T-cell (primary cell): ENCODE measurements around the gene CEP57L1. TPM values are rescaled to one million over a fixed set of nuclear protein-coding genes. Genes with fewer than 3 reads are reported as not detected.

Source experiments
- ATAC-seq, 4 experiments: fragments of 200-7000 bp in 3 of 4; fragments of 150-1000 bp in 1 of 4; cut with Tn5 transposase; replicated peaks in 1 of 4; 1 replicate in 3 of 4; 2 replicates in 1 of 4; pipeline ENCODE4 v1.10.0; 2021; ENCODE audit warnings: moderate library complexity in 3 of 4, mild to moderate bottlenecking in 2 of 4, moderate number of reproducible peaks in 1 of 4
- CTCF ChIA-PET, 2 donors: fragments of 300-600 bp; sonication (Branson Sonifier 250); formaldehyde crosslinking; loops; one replicate each; lab custom pipeline; 2022; ENCODE audit warnings: antibody characterized with exemption in 2 of 2; lab: Charles Lee
- POLR2A ChIA-PET, 2 donors: fragments of 300-600 bp; sonication (Branson Sonifier 250); formaldehyde crosslinking; loops; one replicate each; lab custom pipeline; 2022; ENCODE audit warnings: antibody characterized with exemption in 2 of 2; lab: Charles Lee
- DNase-seq, 35 experiments: peaks; one replicate each; pipeline versions ENCODE4 v3.0.0 to v3.0.0-alpha.2; 2013 to 2023
- H3K27ac ChIP-seq: one replicate; pipeline ENCODE4 v1.5.1; 2013; ENCODE audit warnings: low read length
- H3K27me3 ChIP-seq, 2 experiments: replicated peaks in 1 of 2; 1 replicate in 1 of 2; 2 replicates in 1 of 2; pipeline versions ENCODE4 v1.6.1 to v1.7.0; 2013; ENCODE audit warnings: low read length in 1 of 2, mixed read lengths in 1 of 2; ENCODE audit not compliant: control insufficient read depth in 2 of 2, insufficient read depth in 2 of 2; ENCODE audit errors: extremely low read depth in 1 of 2
- H3K36me3 ChIP-seq, 2 donors: 1 replicate in 1 of 2; 2 replicates in 1 of 2; pipeline versions ENCODE4 v1.6.1 to v1.7.0; 2013; ENCODE audit warnings: low read length in 1 of 2; ENCODE audit not compliant: control insufficient read depth in 2 of 2, insufficient read depth in 1 of 2; ENCODE audit errors: extremely low read depth in 1 of 2
- H3K4me1 ChIP-seq, 2 experiments: 1 replicate in 1 of 2; 2 replicates in 1 of 2; pipeline versions ENCODE4 v1.6.1 to v1.7.0; 2013; ENCODE audit warnings: low read length in 2 of 2, mixed read lengths in 1 of 2; ENCODE audit not compliant: insufficient read depth in 2 of 2, control insufficient read depth in 1 of 2; ENCODE audit errors: extremely low read depth in 1 of 2
- H3K4me3 ChIP-seq, 2 donors: 1 replicate in 1 of 2; 2 replicates in 1 of 2; pipeline versions ENCODE4 v1.5.1 to v1.7.0; 2013; ENCODE audit warnings: mild to moderate bottlenecking in 2 of 2, low read length in 1 of 2, moderate library complexity in 1 of 2; ENCODE audit not compliant: control insufficient read depth in 1 of 2; ENCODE audit errors: extremely low read depth in 1 of 2
- H3K9me3 ChIP-seq: 2 replicates; pipeline ENCODE4 v1.7.0; 2013
- H3K27ac Mint-ChIP-seq, 2 donors: one replicate each; pipeline ENCODE4 v1.8.0; 2020 to 2021; ENCODE audit warnings: mild to moderate bottlenecking in 2 of 2, mixed read lengths in 2 of 2
- H3K27me3 Mint-ChIP-seq, 2 donors: one replicate each; pipeline ENCODE4 v1.8.0; 2021 to 2022; ENCODE audit warnings: mixed read lengths in 2 of 2
- H3K36me3 Mint-ChIP-seq: one replicate; pipeline ENCODE4 v1.8.0; 2021; ENCODE audit warnings: mixed read lengths
- H3K4me1 Mint-ChIP-seq, 3 donors: one replicate each; pipeline ENCODE4 v1.8.0; 2020 to 2022; ENCODE audit warnings: mixed read lengths in 3 of 3, mild to moderate bottlenecking in 1 of 3
- H3K4me3 Mint-ChIP-seq, 3 donors: one replicate each; pipeline ENCODE4 v1.8.0; 2020 to 2022; ENCODE audit warnings: mild to moderate bottlenecking in 3 of 3, mixed read lengths in 3 of 3, moderate library complexity in 3 of 3
- H3K9me3 Mint-ChIP-seq, 3 donors: one replicate each; pipeline ENCODE4 v1.8.0; 2020 to 2022; ENCODE audit warnings: mixed read lengths in 3 of 3
- WGBS: methylation state at CpG from one replicate; pipeline ENCODE4 v1.1.5; 2013; ENCODE audit warnings: missing lambda C conversion rate; ENCODE audit not compliant: insufficient coverage; 5-methylcytosine and 5-hydroxymethylcytosine counted together
- total RNA-seq, 35 experiments: library from RNA in 6 of 35; stranded (reverse) in 6 of 35; fragments of 120-200 nt in 1 of 35; gene quantifications; one replicate each; pipeline versions ENCODE4 v1.2.1 to v1.2.4 and lab custom pipeline; 2013 to 2026

CEP57L1 gene
- total RNA-seq, 5 donors from 2014 or later (not counting 1 experiment from before 2014, with no cell fraction given) = 5.2 to 7.9 (median 5.9) TPM

DNA sequence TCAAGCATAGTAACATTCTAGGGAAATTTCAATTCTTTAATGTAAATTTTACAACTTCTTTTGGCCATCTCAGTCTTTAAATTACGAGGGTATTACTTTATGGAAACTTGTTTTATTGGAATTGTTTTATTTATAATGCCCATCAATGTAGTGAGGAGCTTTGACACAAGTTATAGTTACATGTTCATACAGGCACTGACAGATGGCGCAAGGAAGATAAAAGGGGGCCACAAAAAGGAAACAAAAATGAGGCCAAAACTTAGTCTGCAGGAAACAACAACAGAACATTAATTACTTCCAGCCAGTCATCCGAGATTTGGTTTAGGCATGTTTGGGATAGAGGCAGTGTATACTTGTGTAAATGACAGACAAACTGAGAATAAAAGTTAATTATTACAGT is 18.9 kb upstream of the CEP57L1 start:
- Histone ChIP-seq H3K4me1 (peaks cover 3 to 15% of the 10 kb centered on the region in 2 experiments), H3K27ac (no peak overlapping the region), H3K9me3 (no peaks in the 10 kb centered on the region), H3K36me3 (no peaks in the 10 kb centered on the region), H3K27me3 (no peaks in the 10 kb centered on the region), H3K4me3 (no peak overlapping the region)
- POLR2A ChIA-PET = no interaction called here
- H3K27me3 Mint-ChIP-seq = no peaks in the 10 kb centered on the region
- H3K9me3 Mint-ChIP-seq = no peaks in the 10 kb centered on the region
- ATAC-seq (no peak), DNase-seq (no peak)
- no peak overlapping the region for H3K27ac Mint-ChIP-seq
- CTCF ChIA-PET = interaction anchor here (0.6 to 3.1 kb wide), 4 partner anchors 180 to 534 kb away, joined by 3 to 12 read pairs (median 5); no protein-coding TSS in a partner anchor
- peaks cover 20 to 24% (median 20%) of the 10 kb centered on the region in 3 donors for H3K4me1 Mint-ChIP-seq
- no CpG with 5 or more reads among the region's 3 CpGs for WGBS
- H3K36me3 Mint-ChIP-seq = peaks cover 3% of the 10 kb centered on the region
- no peak overlapping the region for H3K4me3 Mint-ChIP-seq

DNA sequence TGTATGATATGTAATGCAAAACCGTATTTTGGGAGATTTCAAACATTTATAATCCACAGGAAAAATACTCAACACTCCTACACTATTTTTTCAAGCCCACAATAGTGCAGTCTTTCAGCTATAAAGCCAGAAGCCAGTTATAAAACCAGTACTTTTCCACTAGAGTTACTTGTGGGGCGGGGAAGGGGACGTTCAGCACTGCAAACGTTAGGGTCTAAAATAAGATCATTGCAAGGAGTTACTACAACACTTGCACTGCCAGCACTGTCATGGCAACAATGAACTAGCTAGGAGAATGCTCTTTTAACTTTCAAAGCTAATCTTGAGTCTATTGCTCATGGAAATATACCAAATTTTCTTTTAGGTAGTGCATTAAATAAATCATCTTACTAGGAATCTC is 15.3 kb upstream of the CEP57L1 start:
- peaks cover 5 to 8% (median 6%) of the 10 kb centered on the region in 3 donors for H3K4me1 Mint-ChIP-seq
- no peak overlapping the region for H3K4me3 Mint-ChIP-seq
- Histone ChIP-seq H3K27ac (no peak overlapping the region), H3K27me3 (no peaks in the 10 kb centered on the region), H3K9me3 (no peaks in the 10 kb centered on the region), H3K4me1 (peaks cover 0 to 2% of the 10 kb centered on the region in 2 experiments), H3K36me3 (no peaks in the 10 kb centered on the region), H3K4me3 (no peak overlapping the region)
- ChIA-PET CTCF (interaction anchor here in 1 of 2 donors (0.8 kb wide), 1 partner anchor 74 kb away, joined by 4 read pairs; no protein-coding TSS in a partner anchor), POLR2A (interaction anchor here in 1 of 2 donors (0.6 to 0.7 kb wide), 2 partner anchors 235 to 845 kb away, joined by 3 to 6 read pairs; no protein-coding TSS in a partner anchor)
- no peaks in the 10 kb centered on the region for H3K27me3 Mint-ChIP-seq
- peaks cover 8% of the 10 kb centered on the region for H3K36me3 Mint-ChIP-seq
- no peak overlapping the region for H3K27ac Mint-ChIP-seq
- WGBS = no CpG with 5 or more reads among the region's 4 CpGs
- no peaks in the 10 kb centered on the region for H3K9me3 Mint-ChIP-seq
- ATAC-seq (no peak), DNase-seq (no peak)

DNA sequence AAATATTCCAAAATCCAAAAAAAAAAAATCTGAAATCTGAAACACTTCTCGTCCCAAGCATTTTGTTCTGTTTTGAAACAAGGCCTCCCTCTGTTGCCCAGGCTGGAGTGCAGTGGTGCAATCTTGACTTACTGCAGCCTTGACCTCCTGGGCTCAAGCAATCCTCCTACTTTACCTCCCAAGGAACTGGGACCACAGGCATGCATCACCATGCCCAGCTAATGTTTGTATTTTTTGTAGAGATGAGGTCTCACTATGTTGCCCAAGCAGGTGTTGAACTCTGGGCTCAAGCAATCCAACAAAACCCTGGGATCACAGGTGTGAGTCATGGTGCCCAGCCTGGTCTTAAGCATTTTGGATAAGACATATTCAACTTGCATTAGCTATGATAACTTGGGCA is 14.3 kb upstream of the CEP57L1 start:
- DNase-seq = no peak
- no peak overlapping the region for H3K4me3 ChIP-seq
- H3K27me3 ChIP-seq = no peaks in the 10 kb centered on the region
- Mint-ChIP-seq H3K27ac (no peak overlapping the region), H3K9me3 (no peaks in the 10 kb centered on the region), H3K4me1 (peaks cover 5 to 6% (median 5%) of the 10 kb centered on the region in 3 donors), H3K4me3 (no peak overlapping the region), H3K36me3 (peaks cover 8% of the 10 kb centered on the region), H3K27me3 (no peaks in the 10 kb centered on the region)
- no peak overlapping the region for H3K27ac ChIP-seq
- ChIA-PET CTCF (no interaction called here), POLR2A (no interaction called here)
- no peaks in the 10 kb centered on the region for H3K36me3 ChIP-seq
- peaks cover 0 to 2% of the 10 kb centered on the region in 2 experiments for H3K4me1 ChIP-seq
- no peak for ATAC-seq
- WGBS = 33% methylated on average over 1 of the region's 1 CpG
- no peaks in the 10 kb centered on the region for H3K9me3 ChIP-seq

DNA sequence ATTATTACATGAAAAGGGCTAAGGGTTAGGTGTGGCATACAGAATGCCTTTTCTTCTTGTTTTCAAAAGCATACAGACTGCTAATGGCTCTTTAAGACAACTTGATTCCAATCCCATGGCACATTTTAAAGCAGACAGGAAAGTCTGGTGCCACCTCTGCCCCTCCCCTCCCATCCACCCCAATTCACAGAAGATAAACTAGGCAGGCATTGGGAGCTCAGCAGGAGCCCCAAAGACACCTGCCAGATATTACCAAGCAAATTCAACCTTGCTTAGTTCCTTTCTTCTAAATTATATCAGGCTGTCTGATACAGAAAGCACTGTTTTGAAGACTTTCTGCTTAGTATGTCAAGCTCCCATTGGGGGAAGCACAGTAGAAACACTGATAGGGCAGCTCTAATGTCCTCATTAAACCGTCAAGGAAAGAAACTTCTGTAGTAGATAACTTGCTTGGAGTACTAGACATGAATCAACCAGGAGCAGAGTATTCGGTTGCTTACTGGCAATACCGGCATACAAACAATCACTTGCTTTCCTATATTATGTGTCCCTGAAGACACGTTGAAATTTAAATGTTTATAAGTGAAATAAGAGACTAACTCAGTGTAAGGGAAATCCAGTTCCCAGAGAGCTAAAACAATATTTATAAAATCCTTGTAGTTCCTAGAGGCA is 13.7 kb upstream of the CEP57L1 start:
- Histone ChIP-seq H3K36me3 (no peaks in the 10 kb centered on the region), H3K9me3 (no peaks in the 10 kb centered on the region), H3K27ac (no peak overlapping the region), H3K27me3 (no peaks in the 10 kb centered on the region), H3K4me1 (peaks cover 0 to 2% of the 10 kb centered on the region in 2 experiments), H3K4me3 (no peak overlapping the region)
- no peaks in the 10 kb centered on the region for H3K9me3 Mint-ChIP-seq
- DNase-seq = no peak
- H3K4me1 Mint-ChIP-seq = peaks cover 1 to 3% (median 2%) of the 10 kb centered on the region in 3 donors
- H3K27ac Mint-ChIP-seq = no peak overlapping the region
- ATAC-seq = no peak
- CTCF ChIA-PET = interaction anchor here (0.6 to 0.9 kb wide), 3 partner anchors 72 to 140 kb away, joined by 3 read pairs; no protein-coding TSS in a partner anchor
- WGBS = no CpG with 5 or more reads among the region's 4 CpGs
- no peak overlapping the region for H3K4me3 Mint-ChIP-seq
- H3K36me3 Mint-ChIP-seq = peaks cover 8% of the 10 kb centered on the region
- H3K27me3 Mint-ChIP-seq = no peaks in the 10 kb centered on the region
- POLR2A ChIA-PET = interaction anchor here in 1 of 2 donors (1.0 kb wide), 1 partner anchor 10 kb away, joined by 3 read pairs; no protein-coding TSS in a partner anchor

DNA sequence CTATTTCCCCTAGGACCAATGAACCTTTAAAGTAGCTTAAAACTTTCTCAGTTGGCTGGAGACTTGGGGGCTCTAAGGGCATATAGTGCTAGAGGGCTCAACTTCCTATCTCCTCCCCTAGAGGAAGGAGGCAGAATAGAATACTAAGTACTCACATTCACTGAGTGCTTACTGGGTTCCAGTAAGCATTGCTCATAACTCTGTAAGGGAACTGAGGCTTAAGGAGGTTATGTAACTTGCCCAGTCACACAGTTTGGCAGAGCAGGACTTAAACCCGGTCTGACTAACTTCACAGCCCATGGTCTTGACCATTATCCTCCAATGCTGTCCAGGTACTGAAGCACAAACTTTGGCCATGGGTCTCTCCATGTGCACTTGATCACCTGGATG is 13.1 kb upstream of the CEP57L1 start:
- 100% methylated on average over 1 of the region's 1 CpG for WGBS
- peaks cover 0 to 2% of the 10 kb centered on the region in 2 experiments for H3K4me1 ChIP-seq
- no peak overlapping the region for H3K27ac ChIP-seq
- Mint-ChIP-seq H3K27ac (no peak overlapping the region), H3K27me3 (no peaks in the 10 kb centered on the region), H3K4me3 (no peak overlapping the region), H3K36me3 (peaks cover 8% of the 10 kb centered on the region), H3K9me3 (no peaks in the 10 kb centered on the region), H3K4me1 (peaks cover under 1 to 2% (median 1%) of the 10 kb centered on the region in 3 donors)
- CTCF ChIA-PET = interaction anchor here (0.6 to 0.9 kb wide), 4 partner anchors 28 to 140 kb away, joined by 3 read pairs; no protein-coding TSS in a partner anchor
- H3K27me3 ChIP-seq = no peaks in the 10 kb centered on the region
- POLR2A ChIA-PET = interaction anchor here in 1 of 2 donors (1.0 kb wide), 1 partner anchor 10 kb away, joined by 3 read pairs; no protein-coding TSS in a partner anchor
- H3K4me3 ChIP-seq = no peak overlapping the region
- no peak for ATAC-seq
- no peaks in the 10 kb centered on the region for H3K9me3 ChIP-seq
- DNase-seq = no peak
- no peaks in the 10 kb centered on the region for H3K36me3 ChIP-seq

DNA sequence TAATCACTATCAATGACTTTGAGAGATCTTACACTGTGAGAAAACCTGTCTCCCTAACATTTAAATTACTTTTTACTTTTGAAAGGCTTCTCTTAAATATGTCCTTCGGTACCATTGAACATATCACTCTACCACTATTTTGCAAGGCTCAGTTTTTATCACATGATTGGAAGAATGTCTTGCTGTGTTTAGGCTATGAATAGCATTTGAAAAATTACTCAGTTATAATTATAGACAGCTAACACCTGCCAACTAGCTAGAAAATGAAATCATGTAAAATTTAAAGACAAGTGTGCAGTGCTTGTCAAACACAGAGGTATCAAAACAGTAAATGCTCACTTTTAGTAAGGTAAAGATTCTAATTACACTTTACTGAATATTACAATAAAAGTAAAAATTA is 11.7 kb upstream of the CEP57L1 start:
- H3K27me3 Mint-ChIP-seq = no peaks in the 10 kb centered on the region
- ATAC-seq (no peak), DNase-seq (no peak)
- no peaks in the 10 kb centered on the region for H3K9me3 Mint-ChIP-seq
- Histone ChIP-seq H3K4me3 (no peak overlapping the region), H3K4me1 (peaks cover 0 to 2% of the 10 kb centered on the region in 2 experiments), H3K27me3 (no peaks in the 10 kb centered on the region), H3K9me3 (no peaks in the 10 kb centered on the region), H3K36me3 (no peaks in the 10 kb centered on the region), H3K27ac (no peak overlapping the region)
- no peak overlapping the region for H3K27ac Mint-ChIP-seq
- H3K4me1 Mint-ChIP-seq = peaks cover 5 to 8% (median 6%) of the 10 kb centered on the region in 3 donors
- WGBS = no CpG with 5 or more reads among the region's 1 CpG
- POLR2A ChIA-PET = no interaction called here
- peaks cover 8% of the 10 kb centered on the region for H3K36me3 Mint-ChIP-seq
- no peak overlapping the region for H3K4me3 Mint-ChIP-seq
- CTCF ChIA-PET = interaction anchor here in 1 of 2 donors (1.3 kb wide), 1 partner anchor 527 kb away, joined by 3 read pairs; no protein-coding TSS in a partner anchor
